ENCODE results near the gene DACT3. TPM values are rescaled to one million over a fixed set of nuclear protein-coding genes. Genes with fewer than 3 reads are reported as not detected.

The DACT3 gene
- total RNA-seq, 4 donors from 2014 or later = 0.26 to 1.0 (median 0.39) TPM

DNA sequence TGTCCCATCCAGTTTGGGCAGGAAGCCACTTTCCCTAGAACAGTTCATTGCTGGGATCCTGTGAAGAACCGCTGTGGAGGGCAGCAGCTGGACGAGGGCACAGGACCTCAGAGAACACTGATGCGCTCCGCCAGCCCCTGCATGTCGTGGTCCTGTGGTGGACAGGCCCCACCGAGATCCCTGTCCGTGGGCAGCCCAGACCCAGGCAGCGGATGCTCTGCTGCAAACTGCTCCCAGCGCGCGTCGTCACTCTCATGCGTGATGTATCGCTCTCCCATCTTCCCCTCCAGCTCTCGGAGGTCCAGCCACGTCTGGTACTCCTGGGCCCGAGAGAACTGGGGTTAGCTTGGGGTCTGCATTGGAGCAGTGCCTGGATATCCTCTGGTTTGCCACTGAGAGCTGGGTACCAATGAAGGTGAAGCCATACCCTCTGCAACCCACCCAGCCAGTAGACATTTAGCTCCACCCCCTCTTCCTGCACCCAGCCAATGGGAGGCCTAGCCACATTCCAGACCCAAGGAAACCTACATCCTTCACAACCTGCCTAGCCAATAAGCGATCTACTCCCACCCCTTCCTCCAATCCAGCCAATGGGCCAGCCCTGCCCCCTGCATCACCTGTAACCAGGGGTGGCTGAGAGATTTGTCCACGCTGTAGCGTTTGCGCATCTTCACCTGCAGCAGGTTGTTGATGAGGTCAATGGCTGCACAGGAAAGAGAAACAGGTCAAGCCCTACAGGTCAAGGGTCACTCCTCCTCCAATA is 13.6 kb upstream of the DACT3 start:
- intact Hi-C loops (cut with DNase I; ENCODE audit: low total_unique reads) (no loop called here), in situ Hi-C loops (cut with MboI; ENCODE audit: low sequenced_read_pairs in 4 of 4) (no loop called here)
- no peak for TF ChIP-seq POLR2A (IDR thresholded peaks at IDR 0.05)
- TF ChIP-seq, protein P1, sequence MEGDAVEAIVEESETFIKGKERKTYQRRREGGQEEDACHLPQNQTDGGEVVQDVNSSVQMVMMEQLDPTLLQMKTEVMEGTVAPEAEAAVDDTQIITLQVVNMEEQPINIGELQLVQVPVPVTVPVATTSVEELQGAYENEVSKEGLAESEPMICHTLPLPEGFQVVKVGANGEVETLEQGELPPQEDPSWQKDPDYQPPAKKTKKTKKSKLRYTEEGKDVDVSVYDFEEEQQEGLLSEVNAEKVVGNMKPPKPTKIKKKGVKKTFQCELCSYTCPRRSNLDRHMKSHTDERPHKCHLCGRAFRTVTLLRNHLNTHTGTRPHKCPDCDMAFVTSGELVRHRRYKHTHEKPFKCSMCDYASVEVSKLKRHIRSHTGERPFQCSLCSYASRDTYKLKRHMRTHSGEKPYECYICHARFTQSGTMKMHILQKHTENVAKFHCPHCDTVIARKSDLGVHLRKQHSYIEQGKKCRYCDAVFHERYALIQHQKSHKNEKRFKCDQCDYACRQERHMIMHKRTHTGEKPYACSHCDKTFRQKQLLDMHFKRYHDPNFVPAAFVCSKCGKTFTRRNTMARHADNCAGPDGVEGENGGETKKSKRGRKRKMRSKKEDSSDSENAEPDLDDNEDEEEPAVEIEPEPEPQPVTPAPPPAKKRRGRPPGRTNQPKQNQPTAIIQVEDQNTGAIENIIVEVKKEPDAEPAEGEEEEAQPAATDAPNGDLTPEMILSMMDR (IDR thresholded peaks at IDR 0.05 in 4 of 5, conservative IDR thresholded peaks at IDR 0.05 in 1 of 5) = no peak
- H3K27ac ChIP-seq = no peak overlapping the region
- H3K4me1 ChIP-seq = no peaks in the 10 kb centered on the region
- ATAC-seq (no peak), DNase-seq (no peak)
- peaks cover 0 to 26% of the 10 kb centered on the region in 2 donors for H3K36me3 ChIP-seq
- H3K4me3 ChIP-seq = no peak overlapping the region
- no peaks in the 10 kb centered on the region for H3K9me3 ChIP-seq
- H3K27me3 ChIP-seq = no peaks in the 10 kb centered on the region

DNA sequence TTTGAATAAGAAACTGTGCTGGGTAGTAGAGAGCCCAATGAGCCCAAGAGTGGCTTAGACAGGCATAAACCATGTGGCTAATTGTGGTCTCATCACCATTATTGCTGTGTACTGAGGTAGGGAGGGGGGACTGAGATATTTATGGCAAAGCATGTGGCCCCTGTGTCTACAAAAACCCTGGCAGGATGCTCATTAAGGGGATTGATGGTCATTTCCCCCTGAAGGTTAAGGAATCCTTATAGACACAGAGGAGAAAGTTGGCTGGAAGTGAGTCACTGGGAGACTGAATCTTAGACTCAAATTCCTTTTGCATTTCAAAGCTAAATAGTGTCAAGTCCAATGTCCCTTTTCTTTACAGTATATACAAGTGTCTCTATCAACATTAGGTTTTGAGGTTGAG is 9.8 kb upstream of the DACT3 start:
- H3K36me3 ChIP-seq = peaks cover 0 to 16% of the 10 kb centered on the region in 2 donors
- no peaks in the 10 kb centered on the region for H3K4me1 ChIP-seq
- intact Hi-C loops (cut with DNase I; ENCODE audit: low total_unique reads) (no loop called here), in situ Hi-C loops (cut with MboI; ENCODE audit: low sequenced_read_pairs in 4 of 4) (no loop called here)
- H3K27ac ChIP-seq = no peak overlapping the region
- H3K4me3 ChIP-seq = no peak overlapping the region
- DNase-seq (no peak), ATAC-seq (no peak)
- no peaks in the 10 kb centered on the region for H3K27me3 ChIP-seq
- TF ChIP-seq, protein P1 (IDR thresholded peaks at IDR 0.05 in 4 of 5, conservative IDR thresholded peaks at IDR 0.05 in 1 of 5) = no peak
- no peak for TF ChIP-seq POLR2A (IDR thresholded peaks at IDR 0.05)
- no peaks in the 10 kb centered on the region for H3K9me3 ChIP-seq

DNA sequence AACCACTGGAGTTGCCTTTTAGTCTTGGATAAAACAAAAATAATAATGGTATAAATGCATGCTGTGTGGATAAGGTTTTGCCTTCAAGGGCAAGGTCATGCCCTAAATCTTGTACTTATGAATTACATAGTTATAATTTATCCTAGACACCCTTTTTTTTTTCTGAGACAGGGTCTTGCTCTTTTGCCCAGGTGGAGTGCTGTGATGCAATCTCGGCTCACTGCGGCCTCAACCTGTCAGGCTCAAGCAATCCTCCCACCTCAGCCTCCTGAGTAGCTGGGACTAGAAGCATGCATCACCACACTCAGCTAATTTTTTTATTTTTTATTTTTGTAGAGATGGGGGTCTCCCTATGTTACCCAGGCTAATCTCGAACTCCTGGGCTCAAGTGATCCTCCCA is 7.7 kb upstream of the DACT3 start:
- Histone ChIP-seq H3K4me3 (no peak overlapping the region), H3K36me3 (no peaks in the 10 kb centered on the region), H3K27me3 (no peaks in the 10 kb centered on the region), H3K4me1 (no peaks in the 10 kb centered on the region), H3K9me3 (no peaks in the 10 kb centered on the region), H3K27ac (no peak overlapping the region)
- TF ChIP-seq, protein P1 (IDR thresholded peaks at IDR 0.05 in 4 of 5, conservative IDR thresholded peaks at IDR 0.05 in 1 of 5) = no peak
- TF ChIP-seq POLR2A (IDR thresholded peaks at IDR 0.05) = no peak
- DNase-seq = no peak
- no peak for ATAC-seq
- in situ Hi-C loops (cut with MboI; ENCODE audit: low sequenced_read_pairs in 4 of 4) (loop anchor here in 1 of 4 donors (10.0 kb wide), 2 partner anchors 54 to 134 kb away; no protein-coding TSS in a partner anchor), intact Hi-C loops (cut with DNase I; ENCODE audit: low total_unique reads) (no loop called here)

DNA sequence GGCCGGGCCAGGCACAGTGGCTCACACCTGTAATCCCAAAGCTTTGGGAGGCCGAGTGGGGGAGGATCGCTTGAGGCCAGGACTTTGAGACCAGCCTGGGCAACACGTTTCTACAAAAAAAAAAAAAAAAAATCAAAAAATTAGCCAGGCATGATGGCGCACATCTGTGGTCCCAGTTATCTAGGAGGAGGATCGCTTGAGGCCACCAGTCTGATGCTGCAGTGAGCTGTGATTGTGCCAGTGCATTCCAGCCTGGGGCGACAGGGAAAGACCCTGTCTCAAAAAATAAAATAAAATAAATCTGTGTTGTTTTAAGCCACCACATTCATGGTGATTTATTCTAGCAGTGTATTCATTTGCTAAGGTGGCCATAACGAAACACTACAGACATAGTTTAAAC is 4.1 kb upstream of the DACT3 start:
- H3K27ac ChIP-seq = no peak overlapping the region
- intact Hi-C loops (cut with DNase I; ENCODE audit: low total_unique reads) = no loop called here
- peaks cover 11 to 13% of the 10 kb centered on the region in 2 donors for H3K4me1 ChIP-seq
- H3K9me3 ChIP-seq = no peaks in the 10 kb centered on the region
- TF ChIP-seq, protein P1 (IDR thresholded peaks at IDR 0.05 in 4 of 5, conservative IDR thresholded peaks at IDR 0.05 in 1 of 5) = no peak
- no peak for TF ChIP-seq POLR2A (IDR thresholded peaks at IDR 0.05)
- H3K4me3 ChIP-seq = no peak overlapping the region
- DNase-seq (no peak), ATAC-seq (no peak)
- in situ Hi-C loops (cut with MboI; ENCODE audit: low sequenced_read_pairs in 4 of 4) = loop anchor here in 1 of 4 donors (10.0 kb wide), 2 partner anchors 50 to 130 kb away; no protein-coding TSS in a partner anchor
- no peaks in the 10 kb centered on the region for H3K36me3 ChIP-seq
- H3K27me3 ChIP-seq = peaks cover 4 to 5% (median 5%) of the 10 kb centered on the region in 3 donors

Measured in gastrocnemius medialis (tissue), 4 donors.